Measurements from ENCODE around the gene CHAMP1.

The CHAMP1 gene

GRCh38 chr13:114309806-114310410 lies 4.4 kb upstream of the CHAMP1 start:
- CTCF ChIA-PET = interaction anchor here (1.1 to 2.2 kb wide), 4 partner anchors 16 to 44 kb away, joined by 3 to 5 read pairs (median 5); no protein-coding TSS in a partner anchor
- POLR2A ChIA-PET = no interaction called here
- no peak for DNase-seq (ENCODE audit: extremely low spot score)
- TF ChIP-seq, protein P1, sequence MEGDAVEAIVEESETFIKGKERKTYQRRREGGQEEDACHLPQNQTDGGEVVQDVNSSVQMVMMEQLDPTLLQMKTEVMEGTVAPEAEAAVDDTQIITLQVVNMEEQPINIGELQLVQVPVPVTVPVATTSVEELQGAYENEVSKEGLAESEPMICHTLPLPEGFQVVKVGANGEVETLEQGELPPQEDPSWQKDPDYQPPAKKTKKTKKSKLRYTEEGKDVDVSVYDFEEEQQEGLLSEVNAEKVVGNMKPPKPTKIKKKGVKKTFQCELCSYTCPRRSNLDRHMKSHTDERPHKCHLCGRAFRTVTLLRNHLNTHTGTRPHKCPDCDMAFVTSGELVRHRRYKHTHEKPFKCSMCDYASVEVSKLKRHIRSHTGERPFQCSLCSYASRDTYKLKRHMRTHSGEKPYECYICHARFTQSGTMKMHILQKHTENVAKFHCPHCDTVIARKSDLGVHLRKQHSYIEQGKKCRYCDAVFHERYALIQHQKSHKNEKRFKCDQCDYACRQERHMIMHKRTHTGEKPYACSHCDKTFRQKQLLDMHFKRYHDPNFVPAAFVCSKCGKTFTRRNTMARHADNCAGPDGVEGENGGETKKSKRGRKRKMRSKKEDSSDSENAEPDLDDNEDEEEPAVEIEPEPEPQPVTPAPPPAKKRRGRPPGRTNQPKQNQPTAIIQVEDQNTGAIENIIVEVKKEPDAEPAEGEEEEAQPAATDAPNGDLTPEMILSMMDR (IDR thresholded peaks at IDR 0.05; ENCODE audit: control extremely low read depth, extremely low read depth, low read depth, missing control alignments) = no peak

DNA sequence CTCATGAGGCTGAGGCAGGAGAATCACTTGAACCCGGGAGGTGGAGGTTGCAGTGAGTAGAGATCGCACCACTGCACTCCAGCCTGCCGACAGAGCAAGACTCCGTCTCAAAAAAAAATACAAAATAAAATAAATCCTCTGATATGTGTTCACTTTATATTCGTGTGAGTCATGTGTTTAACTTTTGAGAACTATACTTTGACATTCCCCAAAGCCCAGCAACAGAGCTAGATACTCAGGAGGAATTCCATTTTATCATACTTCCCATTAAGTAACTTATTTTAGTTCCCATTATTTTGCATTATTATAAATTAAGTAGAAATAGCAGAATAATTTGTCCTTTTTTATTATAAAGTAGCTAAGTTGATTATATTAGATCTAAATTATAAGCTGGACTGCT lies 3.3 kb upstream of the CHAMP1 start:
- CTCF ChIA-PET = interaction anchor here (0.6 to 2.2 kb wide), 6 partner anchors 11 to 45 kb away, joined by 3 to 5 read pairs (median 4); partner anchors contain the start of gene UPF3A

DNA sequence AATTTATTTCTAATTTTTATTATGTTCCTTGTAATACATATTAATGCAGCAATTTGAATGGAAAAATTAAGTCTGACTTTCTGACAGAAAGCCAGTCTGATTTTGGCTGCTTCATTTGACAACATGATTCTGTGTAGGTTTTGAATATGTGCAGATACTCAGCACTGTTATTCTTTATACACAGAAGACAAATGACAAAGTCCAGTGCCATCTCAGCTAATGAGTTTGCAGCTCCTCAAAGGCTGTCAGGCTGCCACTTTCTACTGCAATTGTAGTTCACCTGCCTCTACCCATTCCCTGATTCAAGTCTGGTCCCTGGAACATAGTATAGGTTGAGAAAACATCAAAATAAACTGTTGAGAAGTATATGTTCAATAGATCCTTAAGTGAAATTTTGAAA lies 2.9 kb upstream of the CHAMP1 start:
- ChIA-PET POLR2A (no interaction called here), CTCF (interaction anchor here (0.6 to 1.8 kb wide), 5 partner anchors 11 to 30 kb away, joined by 3 to 5 read pairs (median 3); partner anchors contain the start of gene UPF3A)
- DNase-seq (ENCODE audit: extremely low spot score) = no peak
- TF ChIP-seq, protein P1 (IDR thresholded peaks at IDR 0.05; ENCODE audit: control extremely low read depth, extremely low read depth, low read depth, missing control alignments) = no peak

More for the DNA sequence above, 3.3 kb upstream of the CHAMP1 start:
- DNase-seq (ENCODE audit: extremely low spot score) = no peak
- TF ChIP-seq, protein P1 (IDR thresholded peaks at IDR 0.05; ENCODE audit: control extremely low read depth, extremely low read depth, low read depth, missing control alignments) = no peak
- POLR2A ChIA-PET = no interaction called here

- DNase-seq (ENCODE audit: extremely low spot score) = no peak
- CTCF ChIA-PET = interaction anchor here (1.5 to 1.8 kb wide), 2 partner anchors 12 to 29 kb away, joined by 3 to 5 read pairs; no protein-coding TSS in a partner anchor
- TF ChIP-seq, protein P1 (IDR thresholded peaks at IDR 0.05; ENCODE audit: control extremely low read depth, extremely low read depth, low read depth, missing control alignments) = no peak
- POLR2A ChIA-PET = no interaction called here
Observed at GRCh38 chr13:114311908-114312307, 2.4 kb upstream of the CHAMP1 start.

DNA sequence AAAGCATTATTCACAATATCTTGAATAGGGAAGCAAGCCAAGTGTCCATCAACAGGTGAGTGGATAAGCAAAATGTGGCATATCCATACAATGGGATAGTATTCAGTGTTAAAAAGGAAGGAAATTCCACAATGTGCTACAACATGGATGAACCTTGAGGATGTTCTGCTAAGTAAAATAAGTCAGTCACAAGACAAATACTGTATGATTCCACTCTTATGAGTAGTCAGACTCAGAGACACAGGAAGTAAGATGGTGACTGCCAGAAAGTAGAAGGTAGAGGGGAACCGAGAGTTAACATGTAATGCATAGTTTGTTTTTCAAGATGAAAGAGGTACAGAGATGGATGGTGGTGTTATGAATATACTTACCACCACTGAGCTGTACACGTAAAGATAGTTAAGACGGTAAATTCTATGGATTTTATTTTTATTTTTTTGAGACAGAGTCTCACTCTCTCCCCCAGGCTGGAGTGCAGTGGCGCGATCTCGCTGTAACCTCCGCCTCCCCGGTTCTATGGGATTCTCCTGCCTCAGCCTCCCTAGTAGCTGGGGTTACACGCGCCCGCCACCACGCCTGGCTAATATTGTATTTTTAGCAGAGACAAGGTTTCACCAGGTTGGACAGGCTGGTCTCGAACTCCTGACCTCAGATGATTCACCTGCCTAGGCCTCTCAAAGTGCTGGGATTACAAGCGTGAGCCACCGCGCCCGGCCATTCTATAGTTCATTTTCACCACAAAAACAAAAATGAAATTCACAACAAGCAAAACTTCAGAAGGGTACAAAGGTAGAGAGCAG lies 1.0 kb upstream of the CHAMP1 start:
- ChIA-PET CTCF (interaction anchor here (1.4 to 1.8 kb wide), 3 partner anchors 9 to 22 kb away, joined by 3 to 5 read pairs (median 3); no protein-coding TSS in a partner anchor), POLR2A (no interaction called here)
- peak; percentile 65 for DNase-seq (ENCODE audit: extremely low spot score)
- TF ChIP-seq, protein P1 (IDR thresholded peaks at IDR 0.05; ENCODE audit: control extremely low read depth, extremely low read depth, low read depth, missing control alignments) = no peak

DNA sequence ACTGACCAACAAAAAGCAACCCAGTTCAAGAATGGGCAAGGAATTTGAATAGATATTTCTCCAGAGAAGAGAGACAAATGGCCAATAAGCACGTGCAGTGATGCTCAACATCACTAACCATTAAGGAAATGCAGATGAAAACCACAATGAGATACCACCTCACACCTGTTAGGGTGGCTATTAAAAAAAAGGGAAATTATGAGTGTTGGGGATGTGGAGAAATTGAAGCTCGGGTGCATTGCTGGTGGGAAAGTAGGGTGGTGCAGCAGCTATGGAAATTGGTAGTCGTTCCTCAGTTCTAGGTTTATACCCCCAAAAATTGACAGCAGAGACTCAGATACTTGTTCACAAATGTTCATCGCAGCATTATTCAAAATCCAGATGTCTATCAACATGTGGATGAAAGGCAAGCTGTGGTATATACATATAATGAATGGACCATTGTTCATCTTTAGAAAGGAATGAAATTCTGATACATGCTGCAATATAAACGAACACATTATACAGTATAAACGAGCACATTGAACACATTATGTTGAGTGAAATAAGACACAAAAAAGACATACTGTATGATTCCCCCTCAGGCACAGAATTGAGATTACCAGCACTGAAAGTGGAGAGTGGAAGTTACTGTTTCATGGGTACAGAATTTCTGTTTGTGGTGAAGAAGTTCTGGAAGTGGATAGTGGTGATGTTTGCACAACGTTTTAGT lies 927 bp downstream of the CHAMP1 start:
- DNase-seq (ENCODE audit: extremely low spot score) = no peak
- POLR2A ChIA-PET = interaction anchor here (0.6 kb wide), 1 partner anchor 23 kb away, joined by 3 read pairs; no protein-coding TSS in a partner anchor
- TF ChIP-seq, protein P1 (IDR thresholded peaks at IDR 0.05; ENCODE audit: control extremely low read depth, extremely low read depth, low read depth, missing control alignments) = no peak
- CTCF ChIA-PET = no interaction called here

Measured in GM10248 (cell line).